Endodermal cell (in vitro differentiated cells): ENCODE measurements around the gene SMG6. TPM values are rescaled to one million over a fixed set of nuclear protein-coding genes. Genes with fewer than 3 reads are reported as not detected.

Source experiments
- DNase-seq: peaks from one replicate; pipeline ENCODE4 v3.0.0-alpha.2; 2017
- H3K27ac ChIP-seq: 2 replicates; pipeline ENCODE4 v1.5.1; 2013; ENCODE audit warnings: mild to moderate bottlenecking, low read depth, low read length, moderate library complexity
- H3K27me3 ChIP-seq: 2 replicates; pipeline ENCODE4 v1.6.1; 2013; ENCODE audit warnings: mild to moderate bottlenecking, low read length, moderate library complexity; ENCODE audit not compliant: insufficient read depth, control insufficient read depth, poor library complexity, severe bottlenecking
- H3K36me3 ChIP-seq: 2 replicates; pipeline ENCODE4 v1.7.0; 2013; ENCODE audit warnings: mild to moderate bottlenecking, low read length, moderate library complexity; ENCODE audit not compliant: control insufficient read depth, insufficient read depth
- H3K4me1 ChIP-seq: one replicate; pipeline ENCODE4 v1.7.0; 2013; ENCODE audit warnings: low read length; ENCODE audit not compliant: control insufficient read depth, insufficient read depth
- H3K4me3 ChIP-seq: 2 replicates; pipeline ENCODE4 v1.5.1; 2013; ENCODE audit warnings: mild to moderate bottlenecking, low read length, moderate library complexity
- H3K9ac ChIP-seq: 2 replicates; pipeline ENCODE4 v1.6.1; 2013; ENCODE audit warnings: mild to moderate bottlenecking, low read length, moderate library complexity; ENCODE audit not compliant: poor library complexity, severe bottlenecking; ENCODE audit errors: extremely low read depth
- H3K9me3 ChIP-seq: 2 replicates; pipeline ENCODE4 v1.6.1; 2013; ENCODE audit warnings: mild to moderate bottlenecking, low read length, moderate library complexity; ENCODE audit not compliant: control insufficient read depth
- H3K27ac Mint-ChIP-seq: 2 replicates; pipeline ENCODE4 v1.8.0; 2020; ENCODE audit warnings: mixed read lengths
- H3K27me3 Mint-ChIP-seq: 2 replicates; pipeline ENCODE4 v1.8.0; 2021; ENCODE audit warnings: mild to moderate bottlenecking, mixed read lengths; ENCODE audit not compliant: insufficient read depth
- H3K36me3 Mint-ChIP-seq: 2 replicates; pipeline ENCODE4 v1.8.0; 2020; ENCODE audit warnings: low read depth, mixed read lengths
- H3K4me1 Mint-ChIP-seq: 2 replicates; pipeline ENCODE4 v1.8.0; 2020; ENCODE audit warnings: mixed read lengths
- H3K4me3 Mint-ChIP-seq: 2 replicates; pipeline ENCODE4 v1.8.0; 2020; ENCODE audit warnings: mild to moderate bottlenecking, moderate library complexity, mixed read lengths
- H3K9me3 Mint-ChIP-seq: 2 replicates; pipeline ENCODE4 v1.8.0; 2020; ENCODE audit warnings: mild to moderate bottlenecking, mixed read lengths
- CTCF ChIP-seq: fragments of 200-600 bp; sonication (generic); conservative IDR thresholded peaks from 2 replicates; pipeline ENCODE4 v1.5.0; 2021; ENCODE audit warnings: antibody characterized with exemption, mild to moderate bottlenecking
- WGBS, 2 experiments: methylation state at CpG; one replicate each; pipeline versions ENCODE4 v1.1.5 to v1.1.7; 2013; ENCODE audit warnings: missing lambda C conversion rate in 2 of 2, mixed read lengths in 1 of 2; ENCODE audit not compliant: insufficient coverage in 1 of 2, insufficient read length in 1 of 2; 5-methylcytosine and 5-hydroxymethylcytosine counted together
- total RNA-seq, 2 donors: library from RNA; stranded (reverse); fragmentation: NEBNext Ultra II Directional in 1 of 2; extraction: Animal tissue kit (Norgen Biotek cat#: 25700) in 1 of 2; gene quantifications; 2 replicates in 1 of 2; 3 replicates in 1 of 2; pipeline ENCODE4 v1.2.1, GENCODE V29; 2021

Gene SMG6
- total RNA-seq, 2 donors from 2014 or later = 44.3 to 56.7 TPM

GRCh38 chr17:2250140-2251095, 53.2 kb downstream of the SMG6 start:
- H3K4me1 Mint-ChIP-seq = no peaks in the 10 kb centered on the region
- peaks cover 4% of the 10 kb centered on the region for H3K9me3 Mint-ChIP-seq
- H3K9me3 ChIP-seq = no peaks in the 10 kb centered on the region
- DNase-seq = no peak
- no peak overlapping the region for H3K4me3 ChIP-seq
- no peak overlapping the region for H3K27ac ChIP-seq
- H3K9ac ChIP-seq = no peak overlapping the region
- peaks cover 76% of the 10 kb centered on the region for H3K36me3 ChIP-seq
- 94 to 98% methylated on average over 10 to 12 of the region's 12 CpGs for WGBS, 2 experiments
- no peak overlapping the region for H3K27ac Mint-ChIP-seq
- TF ChIP-seq CTCF = no peak
- H3K4me3 Mint-ChIP-seq = no peak overlapping the region
- H3K27me3 Mint-ChIP-seq = no peaks in the 10 kb centered on the region
- no peaks in the 10 kb centered on the region for H3K4me1 ChIP-seq
- peaks cover 63% of the 10 kb centered on the region for H3K36me3 Mint-ChIP-seq
- no peaks in the 10 kb centered on the region for H3K27me3 ChIP-seq

GRCh38 chr17:2247005-2247404, 56.6 kb downstream of the SMG6 start:
- Histone ChIP-seq H3K9me3 (no peaks in the 10 kb centered on the region), H3K27me3 (no peaks in the 10 kb centered on the region), H3K4me1 (no peaks in the 10 kb centered on the region), H3K4me3 (no peak overlapping the region), H3K9ac (no peak overlapping the region), H3K27ac (no peak overlapping the region), H3K36me3 (peaks cover 72% of the 10 kb centered on the region)
- TF ChIP-seq CTCF = no peak
- no peaks in the 10 kb centered on the region for H3K27me3 Mint-ChIP-seq
- no peak for DNase-seq
- peaks cover 57% of the 10 kb centered on the region for H3K36me3 Mint-ChIP-seq
- WGBS, 2 experiments = 91 to 94% methylated on average over 4 of the region's 4 CpGs
- no peak overlapping the region for H3K4me3 Mint-ChIP-seq
- H3K4me1 Mint-ChIP-seq = no peaks in the 10 kb centered on the region
- H3K27ac Mint-ChIP-seq = no peak overlapping the region
- H3K9me3 Mint-ChIP-seq = no peaks in the 10 kb centered on the region

GRCh38 chr17:2244545-2245525, 58.8 kb downstream of the SMG6 start:
- no peak overlapping the region for H3K4me3 ChIP-seq
- peak; percentile 98 for TF ChIP-seq CTCF
- Mint-ChIP-seq H3K27me3 (no peaks in the 10 kb centered on the region), H3K36me3 (peaks cover 49% of the 10 kb centered on the region), H3K27ac (no peak overlapping the region), H3K9me3 (no peaks in the 10 kb centered on the region), H3K4me1 (peaks cover 14% of the 10 kb centered on the region), H3K4me3 (no peak overlapping the region)
- H3K4me1 ChIP-seq = peaks cover 7% of the 10 kb centered on the region
- H3K9ac ChIP-seq = no peak overlapping the region
- DNase-seq = peak; percentile 96
- no peaks in the 10 kb centered on the region for H3K9me3 ChIP-seq
- H3K36me3 ChIP-seq = peaks cover 72% of the 10 kb centered on the region
- no peaks in the 10 kb centered on the region for H3K27me3 ChIP-seq
- no peak overlapping the region for H3K27ac ChIP-seq
- WGBS, 2 experiments = 55 to 66% methylated on average over 5 to 7 of the region's 7 CpGs
